Hepatocyte (in vitro differentiated cells): ENCODE data around the gene TEX36.

Experiments
- CTCF ChIP-seq: fragments of 200-600 bp; sonication (generic); IDR thresholded peaks from 2 replicates; pipeline ENCODE4 v1.5.1; 2016; ENCODE audit warnings: antibody characterized with exemption, mild to moderate bottlenecking; ENCODE audit not compliant: poor library complexity
- EZH2phosphoT487 ChIP-seq: fragments of 200-600 bp; sonication (generic); IDR thresholded peaks from one replicate; pipeline ENCODE4 v1.6.1; 2018; ENCODE audit warnings: antibody characterized with exemption, mild to moderate bottlenecking, low read depth, moderate library complexity; ENCODE audit not compliant: unreplicated experiment, severe bottlenecking

DNA sequence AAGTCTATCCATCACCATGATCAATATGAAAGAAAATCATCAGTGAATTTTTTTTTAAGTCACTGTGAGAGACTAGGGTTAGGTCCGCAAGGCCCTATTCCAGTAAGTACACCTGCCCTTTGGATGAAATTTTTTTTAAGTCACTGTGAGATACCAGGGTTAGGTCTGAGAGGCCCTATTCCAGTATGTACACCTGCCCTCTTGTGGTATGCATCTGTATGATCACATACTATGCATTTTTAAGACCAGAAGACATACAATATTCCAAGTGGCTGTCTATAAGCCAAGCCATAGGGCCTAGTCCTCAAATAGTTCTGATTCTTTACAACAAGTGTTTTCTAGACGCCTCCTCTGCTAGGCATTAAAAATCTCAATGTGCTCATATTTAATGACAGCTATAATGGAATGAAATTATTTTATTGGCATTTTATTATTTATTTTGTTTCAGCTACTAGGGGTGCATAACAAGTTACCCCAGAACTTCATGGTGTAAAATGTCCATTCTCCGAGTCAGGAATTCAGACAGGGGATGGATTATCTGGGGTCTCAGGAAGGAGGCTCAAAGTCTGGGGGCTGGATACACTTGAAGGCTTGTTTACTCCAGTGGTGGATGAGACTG is 53.1 kb downstream of the TEX36 start:
- no peak for TF ChIP-seq EZH2phosphoT487
- peak; percentile 66 for TF ChIP-seq CTCF
